ENCODE results near the gene TJP3.
A peak's percentile ranks its signal among the peaks of the same experiment; 100 is the strongest.

The TJP3 gene

DNA sequence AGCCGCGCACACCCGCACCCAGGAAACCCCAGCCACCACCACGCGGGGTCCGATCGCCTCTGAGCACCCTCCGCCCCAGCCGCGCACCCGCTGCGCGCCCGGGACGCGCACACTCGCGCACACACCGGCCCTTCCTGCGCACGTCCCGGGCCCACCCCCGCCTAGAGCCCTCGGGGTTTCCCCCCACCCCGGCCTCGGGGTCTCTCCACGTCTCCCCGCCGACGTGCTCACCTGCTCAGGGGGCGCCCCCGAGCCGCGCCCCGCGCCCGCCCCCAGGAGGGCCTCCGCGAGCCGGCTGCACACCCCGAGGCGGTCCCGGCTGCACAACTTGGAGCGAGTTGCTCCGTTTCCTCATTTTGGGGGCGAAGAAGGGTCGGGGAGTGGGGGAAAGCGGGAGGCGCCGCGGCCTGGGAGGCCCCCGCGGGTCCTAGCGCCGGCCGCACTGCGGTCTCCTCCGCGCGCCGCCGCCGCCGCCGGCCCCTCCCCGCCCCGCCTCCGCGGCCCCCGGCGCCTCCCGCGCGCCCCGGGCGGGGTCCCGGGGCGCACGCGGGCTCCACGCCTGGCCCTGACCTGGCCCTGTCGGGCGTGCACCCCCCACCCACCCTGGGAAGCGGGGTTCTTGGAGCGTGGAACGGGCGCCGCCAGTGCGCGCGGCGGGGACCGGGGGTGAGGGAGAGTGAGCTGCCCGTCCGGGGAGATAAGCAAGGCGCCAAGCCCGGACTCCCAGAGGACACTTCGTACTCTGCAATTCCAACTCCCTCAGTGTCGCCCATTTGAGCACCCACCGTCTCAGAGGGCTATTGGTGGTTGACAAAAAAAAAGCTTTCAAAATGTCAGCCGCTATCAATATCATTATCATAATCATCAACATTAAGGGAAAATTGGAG, 78.0 kb downstream of the TJP3 start, which contains the start of gene MATK:
MATK (minus strand) TSS at position 444 of the 887 bp plus-strand sequence. CDS start 1,246 bp downstream, outside the sequence.
- peak; percentile 32 for DNase-seq

DNA sequence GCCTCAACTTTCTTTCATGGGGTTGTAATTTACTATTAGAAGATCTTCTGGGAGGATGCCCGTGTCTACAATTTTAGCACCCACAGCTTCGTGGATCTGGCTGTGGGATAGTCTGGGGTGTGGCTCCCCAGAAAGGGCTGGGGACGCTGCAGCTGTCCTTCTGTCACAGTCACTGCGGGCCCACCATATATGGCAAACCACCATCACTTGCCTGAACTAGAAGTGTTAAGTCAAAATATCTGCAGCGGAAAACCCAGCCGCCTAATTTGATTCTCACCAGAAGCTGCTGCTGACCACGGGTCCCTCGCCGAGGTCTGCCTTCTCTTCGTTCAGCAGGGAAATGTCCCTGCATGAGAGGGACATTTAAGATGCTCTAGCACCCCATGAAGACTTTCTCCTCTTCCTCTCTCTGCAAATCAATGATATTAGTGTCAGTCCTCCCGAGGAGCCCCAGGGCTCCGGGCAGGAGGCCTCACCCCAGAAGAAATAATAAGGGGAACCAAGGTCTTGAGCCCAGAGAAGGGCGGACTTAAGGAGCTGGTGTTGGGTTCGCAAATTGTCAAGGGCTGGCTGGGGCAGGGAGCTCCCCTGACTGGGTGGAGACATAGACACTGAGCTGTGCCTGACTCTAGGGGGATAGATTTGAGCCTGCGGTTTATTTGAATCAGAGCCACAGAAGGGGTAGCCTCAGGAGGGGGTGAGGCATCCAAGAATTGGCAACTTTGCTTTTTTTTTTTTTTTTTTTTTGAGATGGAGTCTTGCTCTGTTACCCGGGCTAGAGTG, 81.0 kb downstream of the TJP3 start:
- DNase-seq = no peak

DNA sequence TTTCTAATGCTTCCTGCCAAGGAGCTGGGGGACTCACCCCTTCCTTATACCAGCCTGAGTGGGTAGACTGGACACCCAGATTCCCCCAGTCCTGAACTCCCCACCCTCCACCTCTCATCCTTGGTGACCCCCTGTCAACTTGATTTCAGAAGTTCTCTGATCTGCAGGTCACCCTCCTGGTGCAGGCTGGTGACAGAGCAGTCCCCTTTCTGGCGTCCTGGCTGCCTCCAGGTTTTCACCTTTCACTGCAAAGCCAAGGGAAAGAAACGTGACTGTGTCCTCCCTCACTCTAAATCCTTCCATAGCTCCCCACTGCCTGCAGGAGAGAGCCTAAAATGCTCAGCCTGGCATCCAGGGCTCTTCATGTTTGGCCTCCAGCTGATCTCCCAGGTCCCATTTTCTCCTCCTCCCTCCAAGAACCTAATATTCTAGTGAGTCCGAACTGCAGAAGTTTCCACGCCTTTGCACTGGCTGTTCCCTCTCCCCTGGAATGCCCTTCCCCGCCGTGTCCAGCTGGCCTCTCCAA, 82.1 kb downstream of the TJP3 start:
- no peak for DNase-seq

DNA sequence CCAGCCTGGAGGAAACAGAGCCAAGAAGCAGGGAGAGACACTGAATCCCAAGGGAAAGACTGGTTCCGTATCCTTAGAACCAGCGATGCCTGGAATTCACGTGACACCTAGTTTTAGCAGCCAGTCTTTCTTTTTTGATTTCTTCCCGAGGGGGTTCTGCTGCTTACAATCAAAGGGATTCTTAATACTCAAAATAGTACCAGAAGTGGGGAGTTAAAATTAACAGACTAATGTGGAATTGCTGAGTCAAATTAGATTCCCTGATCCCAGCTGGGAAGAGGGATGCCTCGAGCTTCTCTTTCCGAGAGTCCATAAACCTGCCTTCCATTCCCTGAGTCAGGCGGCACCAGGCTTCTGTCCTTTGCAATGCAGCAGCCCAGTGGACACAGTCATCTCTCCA, 82.8 kb downstream of the TJP3 start:
- DNase-seq = no peak

DNA sequence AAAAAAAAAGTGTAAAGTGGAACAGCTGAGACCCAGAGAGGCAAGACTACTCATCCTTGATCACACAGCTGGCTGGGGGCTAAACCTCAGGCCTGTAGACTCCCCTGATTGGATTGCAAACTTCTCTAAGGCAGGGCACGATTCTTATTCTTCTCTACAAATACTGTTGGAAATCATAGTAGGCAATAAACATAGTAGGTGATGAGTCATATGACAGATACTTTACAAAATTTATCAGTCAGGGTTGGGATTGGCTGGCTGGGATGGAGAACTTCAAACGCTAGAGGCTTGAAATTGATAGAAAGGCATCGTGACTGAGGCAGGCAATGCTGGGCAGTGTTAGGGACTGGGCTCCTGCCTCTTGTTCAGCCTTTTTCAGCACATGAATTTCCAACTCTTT, 83.9 kb downstream of the TJP3 start:
- DNase-seq = no peak

DNA sequence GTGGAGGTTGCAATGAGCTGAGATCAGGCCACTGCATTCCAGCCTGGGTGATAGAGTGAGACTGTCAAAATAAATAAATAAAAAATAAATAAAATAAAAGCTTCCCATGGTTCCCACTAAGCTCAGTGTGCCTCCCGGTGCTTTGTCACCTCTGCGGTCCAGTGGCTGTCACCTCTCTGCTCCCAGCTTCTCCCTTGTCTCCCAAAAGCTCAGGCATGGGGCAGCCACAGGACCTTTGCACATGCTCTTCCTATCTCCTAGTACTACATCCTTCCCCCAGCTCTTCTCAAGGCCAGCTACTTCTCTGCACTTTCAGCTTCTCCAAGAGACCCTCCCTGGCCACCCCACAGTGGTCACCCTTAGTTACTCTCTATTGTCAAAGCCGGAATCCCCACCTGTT, 85.6 kb downstream of the TJP3 start:
- DNase-seq = no peak

DNA sequence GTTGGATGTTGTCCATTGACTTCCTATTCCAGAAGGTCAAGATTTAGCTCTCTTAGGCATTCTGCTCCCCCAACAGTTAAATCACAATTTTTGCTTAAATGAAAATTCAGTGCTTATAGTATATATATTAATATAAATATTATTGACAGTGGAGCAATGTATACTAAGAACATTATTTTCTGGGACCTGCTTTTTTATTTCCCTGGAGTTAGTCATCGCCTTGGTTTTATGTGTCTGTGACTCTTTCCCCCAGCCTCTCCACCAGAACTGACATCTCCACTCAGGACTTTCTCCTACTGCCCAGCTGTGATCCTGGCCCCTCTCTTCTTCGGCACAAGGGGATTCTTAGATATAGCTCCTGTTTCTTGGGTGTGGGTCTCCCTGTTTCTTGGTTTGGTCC, 88.2 kb downstream of the TJP3 start:
- no peak for DNase-seq

DNA sequence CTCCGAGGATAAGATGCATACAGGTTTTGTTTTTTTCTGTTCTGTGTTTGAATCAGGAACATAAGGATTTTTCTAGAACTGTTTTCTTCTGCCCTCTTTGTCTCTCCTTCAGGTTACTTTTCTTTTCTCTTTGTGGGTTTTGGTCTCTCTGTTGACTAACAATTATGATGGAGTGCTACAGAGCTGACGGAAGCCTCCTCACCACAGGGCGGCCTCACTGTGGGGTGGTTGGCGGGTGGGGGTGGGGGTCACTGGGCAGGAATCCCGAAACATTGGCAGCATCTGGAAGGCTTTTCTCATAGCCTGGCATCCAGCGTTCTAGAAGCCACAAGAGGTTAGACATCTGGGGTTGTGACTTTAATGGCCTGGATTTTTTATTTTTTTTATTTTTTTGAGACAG, 90.0 kb downstream of the TJP3 start:
- DNase-seq = no peak

Data from NCI-H2171 (cell line).